ENCODE measurements around the gene HECW1.

HECW1 gene

DNA sequence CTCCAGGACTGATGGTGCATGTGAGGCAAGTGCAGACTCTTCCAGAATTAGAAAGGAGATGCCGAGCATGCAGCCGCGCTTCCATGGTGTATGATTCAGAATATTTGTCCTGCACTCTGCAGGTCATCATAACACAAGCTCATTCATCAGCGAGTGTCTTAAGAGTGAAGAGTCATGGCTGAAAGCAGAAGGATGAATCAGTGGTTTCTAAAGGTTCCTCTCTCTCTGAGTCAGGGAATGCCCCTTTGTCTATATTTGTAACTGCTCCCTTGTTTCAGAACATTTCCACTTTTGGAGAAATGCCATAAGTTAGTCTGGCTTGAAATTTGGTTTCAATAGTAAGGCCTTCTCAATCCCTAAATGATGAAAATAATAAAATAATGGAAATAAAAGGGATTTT lies 52.3 kb downstream of the HECW1 start:
- TF ChIP-seq PAX5 (IDR thresholded peaks at IDR 0.05; ENCODE audit: insufficient read depth, low read length, severe bottlenecking): no peak
- TF ChIP-seq SPI1 (IDR thresholded peaks at IDR 0.05; ENCODE audit: low read depth, low read length): peak; percentile 60
- peak; percentile 33 for DNase-seq (ENCODE audit: insufficient read length, low spot score)
- peak; percentile 47 for FAIRE-seq

DNA sequence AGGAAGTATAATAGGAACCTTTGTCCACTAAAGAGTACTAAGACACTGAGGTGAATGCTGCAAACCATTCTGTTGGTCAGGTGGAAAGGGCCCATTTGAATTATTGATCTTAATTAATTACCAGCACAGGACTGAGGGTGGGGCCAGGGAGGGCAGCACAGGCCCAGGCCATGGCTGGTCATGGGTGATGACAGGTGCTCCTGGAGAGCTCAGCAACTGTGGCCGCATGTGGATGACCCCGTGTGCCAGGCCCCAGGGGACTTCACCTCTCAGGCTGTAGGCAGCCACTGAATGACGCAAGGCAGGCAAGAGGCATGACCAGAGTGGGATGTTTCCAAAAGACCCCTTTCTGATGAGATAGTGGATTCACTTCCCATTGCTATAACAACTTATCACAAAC lies 54.2 kb downstream of the HECW1 start:
- no peak for TF ChIP-seq SPI1 (IDR thresholded peaks at IDR 0.05; ENCODE audit: low read depth, low read length)
- no peak for DNase-seq (ENCODE audit: insufficient read length, low spot score)
- no peak for FAIRE-seq

DNA sequence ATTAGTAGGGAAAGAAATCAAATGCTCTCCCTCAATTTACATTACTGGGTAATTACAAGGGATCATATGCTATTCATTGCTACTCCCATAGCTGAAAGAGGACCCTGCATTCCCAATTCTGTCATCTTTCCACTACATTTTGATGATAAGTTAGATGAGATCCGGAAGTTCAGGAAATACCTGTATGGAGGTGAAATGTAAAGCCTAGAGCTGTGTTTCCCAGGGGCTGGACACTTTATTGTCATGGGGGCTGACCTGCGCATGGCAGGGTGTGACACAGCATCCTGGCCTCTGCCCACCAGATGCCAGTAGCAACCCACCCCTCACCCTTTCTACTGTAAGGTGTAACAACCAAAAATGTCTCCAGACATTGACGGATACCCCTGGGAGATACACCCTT lies 56.6 kb downstream of the HECW1 start:
- no peak for TF ChIP-seq PAX5 (IDR thresholded peaks at IDR 0.05; ENCODE audit: insufficient read depth, low read length, severe bottlenecking)
- no peak for TF ChIP-seq TAF1 (IDR thresholded peaks at IDR 0.05; ENCODE audit: low read depth, low read length)
- TF ChIP-seq POLR2AphosphoS5 (IDR thresholded peaks at IDR 0.05; ENCODE audit: low read depth, low read length): no peak
- no peak for TF ChIP-seq SPI1 (IDR thresholded peaks at IDR 0.05; ENCODE audit: low read depth, low read length)
- TF ChIP-seq POLR2A (IDR thresholded peaks at IDR 0.05; ENCODE audit: low read depth, low read length): no peak
- TF ChIP-seq POU2F2 (IDR thresholded peaks at IDR 0.05; ENCODE audit: low read depth, low read length): no peak
- DNase-seq (ENCODE audit: insufficient read length, low spot score) (no peak), FAIRE-seq (no peak)

DNA sequence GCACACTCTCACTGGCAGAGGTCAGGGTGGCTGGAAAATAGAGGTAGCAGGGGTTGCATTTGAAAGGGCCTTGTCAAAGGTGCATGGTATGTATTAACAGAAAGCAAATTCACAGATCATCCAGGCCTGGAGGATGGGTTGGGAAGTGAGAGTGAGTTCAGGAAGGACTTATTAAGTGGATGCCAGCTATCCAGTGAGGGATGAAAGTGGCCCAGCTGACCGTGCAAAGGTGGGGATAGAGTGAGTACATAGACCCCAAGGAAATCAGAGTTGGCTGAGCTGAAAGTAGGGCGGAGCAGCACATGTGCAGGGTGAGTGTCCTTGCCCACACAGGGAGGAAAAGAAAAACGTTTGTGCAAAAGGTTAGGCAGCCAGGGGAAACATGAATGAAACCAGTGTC lies 58.1 kb downstream of the HECW1 start:
- no peak for FAIRE-seq
- TF ChIP-seq TAF1 (IDR thresholded peaks at IDR 0.05; ENCODE audit: low read depth, low read length): no peak
- TF ChIP-seq SPI1 (IDR thresholded peaks at IDR 0.05; ENCODE audit: low read depth, low read length): no peak
- TF ChIP-seq POU2F2 (IDR thresholded peaks at IDR 0.05; ENCODE audit: low read depth, low read length): no peak
- no peak for TF ChIP-seq POLR2AphosphoS5 (IDR thresholded peaks at IDR 0.05; ENCODE audit: low read depth, low read length)
- TF ChIP-seq POLR2A (IDR thresholded peaks at IDR 0.05; ENCODE audit: low read depth, low read length): no peak
- no peak for TF ChIP-seq PAX5 (IDR thresholded peaks at IDR 0.05; ENCODE audit: insufficient read depth, low read length, severe bottlenecking)

DNA sequence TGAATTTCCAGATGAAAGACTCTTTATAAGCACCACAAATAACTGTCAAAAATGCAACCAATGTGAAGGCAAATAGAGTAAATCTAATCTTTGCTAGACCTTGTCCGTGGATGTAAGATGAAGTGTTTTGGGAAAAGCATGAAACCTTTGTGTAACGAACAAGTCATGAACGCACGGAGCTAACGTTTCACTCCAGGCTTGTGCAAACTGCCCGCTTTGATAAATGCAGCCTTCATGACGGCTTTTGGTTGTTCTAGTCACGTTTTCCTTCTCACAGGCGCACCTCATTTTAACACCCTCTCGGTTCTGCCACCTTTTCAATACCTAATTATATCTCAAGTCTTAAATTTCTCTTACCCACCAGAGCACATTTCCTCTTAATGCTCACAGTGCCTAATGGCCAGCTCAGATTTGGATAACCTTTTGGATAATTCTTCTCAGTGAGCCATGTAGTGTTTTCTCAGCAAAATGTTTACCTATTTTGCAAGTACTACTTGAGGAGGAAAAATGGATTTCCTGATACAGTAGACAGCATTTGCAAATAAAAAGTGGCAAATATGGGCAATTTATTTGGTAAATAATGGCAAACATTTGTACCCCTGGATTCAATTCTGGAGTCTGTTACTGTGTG lies 63.2 kb downstream of the HECW1 start:
- FAIRE-seq: no peak
- TF ChIP-seq POU2F2 (IDR thresholded peaks at IDR 0.05; ENCODE audit: low read depth, low read length) (no peak), PAX5 (IDR thresholded peaks at IDR 0.05; ENCODE audit: insufficient read depth, low read length, severe bottlenecking) (no peak), SPI1 (IDR thresholded peaks at IDR 0.05; ENCODE audit: low read depth, low read length) (no peak), POLR2A (IDR thresholded peaks at IDR 0.05; ENCODE audit: low read depth, low read length) (no peak), POLR2AphosphoS5 (IDR thresholded peaks at IDR 0.05; ENCODE audit: low read depth, low read length) (no peak), TAF1 (IDR thresholded peaks at IDR 0.05; ENCODE audit: low read depth, low read length) (no peak)
- no peak for DNase-seq (ENCODE audit: insufficient read length, low spot score)

More for the DNA sequence above, 58.1 kb downstream of the HECW1 start:
- no peak for DNase-seq (ENCODE audit: insufficient read length, low spot score)

DNA sequence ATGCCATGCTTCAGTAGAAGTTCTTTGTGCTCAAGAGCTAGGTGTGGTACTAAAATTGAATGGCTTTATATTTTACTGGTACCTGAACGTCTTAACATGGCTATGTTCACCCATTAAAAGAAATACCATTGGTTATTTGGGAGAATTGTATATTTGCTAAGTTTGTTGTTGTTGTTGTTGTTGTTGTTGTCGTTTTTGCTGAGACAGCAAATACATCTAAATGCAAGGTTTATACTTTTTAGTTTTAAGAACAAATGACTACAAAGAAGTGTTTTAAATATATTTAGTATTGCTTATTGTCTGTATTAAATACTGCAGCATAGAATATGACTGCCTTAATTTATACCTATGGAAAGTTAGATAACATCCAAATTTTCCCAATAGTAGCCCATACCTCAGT lies 66.9 kb downstream of the HECW1 start:
- DNase-seq (ENCODE audit: insufficient read length, low spot score): no peak
- no peak for TF ChIP-seq POU2F2 (IDR thresholded peaks at IDR 0.05; ENCODE audit: low read depth, low read length)
- TF ChIP-seq PAX5 (IDR thresholded peaks at IDR 0.05; ENCODE audit: insufficient read depth, low read length, severe bottlenecking): no peak
- TF ChIP-seq TAF1 (IDR thresholded peaks at IDR 0.05; ENCODE audit: low read depth, low read length): no peak
- TF ChIP-seq POLR2A (IDR thresholded peaks at IDR 0.05; ENCODE audit: low read depth, low read length): no peak
- TF ChIP-seq POLR2AphosphoS5 (IDR thresholded peaks at IDR 0.05; ENCODE audit: low read depth, low read length): no peak
- no peak for TF ChIP-seq SPI1 (IDR thresholded peaks at IDR 0.05; ENCODE audit: low read depth, low read length)
- no peak for FAIRE-seq

DNA sequence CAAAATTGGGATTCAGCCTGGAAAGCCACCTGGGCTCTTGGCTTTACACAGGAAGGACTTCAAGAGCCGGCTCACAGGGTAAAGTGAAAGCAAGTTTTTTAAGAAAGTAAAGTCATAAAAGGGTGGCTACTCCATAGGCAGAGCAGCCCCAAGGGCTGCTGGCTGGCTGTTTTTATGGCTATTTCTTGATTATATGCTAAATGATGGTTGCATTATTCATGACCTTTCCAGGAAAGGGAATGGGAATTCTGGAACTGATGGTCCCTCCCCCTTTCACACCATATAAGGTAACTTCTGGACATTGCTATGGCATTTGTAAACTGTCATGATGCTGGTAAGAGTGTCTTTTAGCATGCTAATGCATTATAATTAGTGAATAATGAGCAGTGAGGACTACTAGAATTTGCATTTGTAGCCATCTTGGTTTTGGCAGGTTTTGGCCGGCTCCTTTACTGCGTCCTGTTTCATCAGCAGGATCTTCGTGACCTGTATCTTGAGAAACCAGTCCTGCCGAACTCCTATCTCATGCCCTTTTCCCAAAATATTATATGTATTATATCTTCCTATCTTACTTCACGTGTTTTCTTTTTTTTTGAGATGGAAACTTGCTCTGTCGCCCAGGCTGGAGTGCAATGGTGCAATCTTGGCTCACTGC lies 80.5 kb downstream of the HECW1 start:
- TF ChIP-seq POLR2AphosphoS5 (IDR thresholded peaks at IDR 0.05; ENCODE audit: low read depth, low read length) (no peak), TAF1 (IDR thresholded peaks at IDR 0.05; ENCODE audit: low read depth, low read length) (no peak), SPI1 (IDR thresholded peaks at IDR 0.05; ENCODE audit: low read depth, low read length) (no peak), POU2F2 (IDR thresholded peaks at IDR 0.05; ENCODE audit: low read depth, low read length) (no peak), POLR2A (IDR thresholded peaks at IDR 0.05; ENCODE audit: low read depth, low read length) (no peak), PAX5 (IDR thresholded peaks at IDR 0.05; ENCODE audit: insufficient read depth, low read length, severe bottlenecking) (no peak)
- no peak for FAIRE-seq
- no peak for DNase-seq (ENCODE audit: insufficient read length, low spot score)

DNA sequence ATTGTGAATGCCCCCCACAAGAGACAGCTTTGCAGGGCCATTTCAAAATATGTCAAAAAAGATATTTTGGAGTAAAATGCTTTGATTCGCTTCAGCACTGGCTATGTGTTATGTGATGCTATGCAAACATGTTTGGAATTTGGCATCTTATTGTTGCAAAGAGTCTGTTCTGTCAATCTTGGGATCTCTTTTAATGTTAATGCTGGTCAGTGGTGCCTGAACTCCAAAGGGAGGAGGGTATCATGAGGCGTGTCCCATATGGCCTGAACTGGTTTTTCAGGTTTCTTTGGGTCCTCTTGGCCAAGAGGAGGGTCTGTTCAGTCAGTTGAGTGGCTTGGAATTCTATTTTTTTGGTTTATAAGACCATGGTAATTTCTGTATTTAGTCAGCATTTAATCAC lies 81.4 kb downstream of the HECW1 start:
- no peak for TF ChIP-seq POLR2A (IDR thresholded peaks at IDR 0.05; ENCODE audit: low read depth, low read length)
- no peak for TF ChIP-seq PAX5 (IDR thresholded peaks at IDR 0.05; ENCODE audit: insufficient read depth, low read length, severe bottlenecking)
- no peak for TF ChIP-seq TAF1 (IDR thresholded peaks at IDR 0.05; ENCODE audit: low read depth, low read length)
- no peak for TF ChIP-seq POLR2AphosphoS5 (IDR thresholded peaks at IDR 0.05; ENCODE audit: low read depth, low read length)
- no peak for TF ChIP-seq SPI1 (IDR thresholded peaks at IDR 0.05; ENCODE audit: low read depth, low read length)
- no peak for TF ChIP-seq POU2F2 (IDR thresholded peaks at IDR 0.05; ENCODE audit: low read depth, low read length)
- FAIRE-seq (no peak), DNase-seq (ENCODE audit: insufficient read length, low spot score) (no peak)

DNA sequence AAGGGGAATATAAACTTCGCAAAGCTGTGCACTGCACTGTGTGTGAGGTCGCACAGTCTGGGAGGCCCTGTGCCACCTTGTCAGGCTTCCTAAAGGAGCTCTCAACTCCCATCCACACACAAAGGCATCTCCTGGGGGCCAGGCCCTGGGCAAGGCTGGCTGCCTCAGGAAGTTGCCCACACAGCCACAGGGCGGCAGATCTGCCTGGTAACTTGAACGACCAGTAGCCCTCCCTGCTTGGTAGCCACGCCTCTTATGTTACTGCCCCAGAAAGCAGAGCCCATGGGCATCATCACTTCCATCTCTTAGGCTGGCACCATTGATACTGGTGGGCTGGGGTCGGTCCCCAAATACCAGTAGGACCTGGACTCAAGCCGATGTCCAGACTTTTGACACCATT lies 82.8 kb downstream of the HECW1 start:
- DNase-seq (ENCODE audit: insufficient read length, low spot score): no peak
- no peak for TF ChIP-seq PAX5 (IDR thresholded peaks at IDR 0.05; ENCODE audit: insufficient read depth, low read length, severe bottlenecking)
- FAIRE-seq: no peak

DNA sequence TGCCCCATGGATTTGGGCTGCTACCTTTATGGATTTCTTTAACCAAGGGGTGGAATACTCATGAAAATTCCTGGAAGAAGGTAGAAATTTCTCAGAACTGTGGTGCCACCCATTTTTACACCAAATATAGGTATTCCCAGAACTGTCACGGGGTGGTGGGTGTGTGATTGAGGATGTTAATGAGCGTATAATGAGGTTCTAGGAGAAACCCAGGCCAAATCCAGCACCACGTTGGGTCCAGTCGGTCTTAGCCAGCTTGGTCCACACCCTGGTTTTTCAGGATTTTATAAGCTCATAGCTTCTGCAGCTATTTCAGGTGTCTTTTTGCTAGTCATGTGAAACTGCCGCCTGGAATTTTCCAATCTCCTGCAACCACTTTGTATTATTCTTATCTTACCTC lies 83.3 kb downstream of the HECW1 start:
- DNase-seq (ENCODE audit: insufficient read length, low spot score) (no peak), FAIRE-seq (no peak)
- TF ChIP-seq SPI1 (IDR thresholded peaks at IDR 0.05; ENCODE audit: low read depth, low read length) (no peak), TAF1 (IDR thresholded peaks at IDR 0.05; ENCODE audit: low read depth, low read length) (no peak), POU2F2 (IDR thresholded peaks at IDR 0.05; ENCODE audit: low read depth, low read length) (no peak), POLR2A (IDR thresholded peaks at IDR 0.05; ENCODE audit: low read depth, low read length) (no peak), PAX5 (IDR thresholded peaks at IDR 0.05; ENCODE audit: insufficient read depth, low read length, severe bottlenecking) (no peak)

Measured in GM12891 (cell line).